PFSK-1 (cell line): Measurements from ENCODE around the gene RNF183.

ENCODE experiments used
- FOXP2 ChIP-seq: optimal IDR thresholded peaks from 2 replicates; pipeline ENCODE3; 2011; ENCODE audit warnings: borderline replicate concordance, control low read depth, inconsistent platforms; ENCODE audit not compliant: insufficient read depth; ENCODE audit errors: extremely low read length, extremely low read depth
- POLR2AphosphoS5 ChIP-seq: IDR thresholded peaks from 2 replicates; pipeline ENCODE4 v1.6.1; 2012; ENCODE audit warnings: low read depth, mild to moderate bottlenecking, control low read depth, low read length, moderate library complexity
- SIN3A ChIP-seq: IDR thresholded peaks from 2 replicates; pipeline ENCODE4 v1.6.1; 2012; ENCODE audit warnings: mild to moderate bottlenecking, low read length, moderate library complexity, borderline replicate concordance; ENCODE audit not compliant: insufficient read depth
- TAF1 ChIP-seq: IDR thresholded peaks from 2 replicates; pipeline ENCODE4 v1.6.1; 2012; ENCODE audit warnings: low read length, control low read depth, borderline replicate concordance; ENCODE audit not compliant: insufficient read depth
- TF ChIP-seq, protein P1 (sequence below), 2 experiments: IDR thresholded peaks; 2 replicates each; pipeline versions ENCODE4 v1.6.1 to v1.8.0; 2011 to 2012; ENCODE audit warnings: low read depth in 2 of 2, low read length in 2 of 2, control low read depth in 1 of 2, inconsistent platforms in 1 of 2, mild to moderate bottlenecking in 1 of 2, moderate library complexity in 1 of 2; ENCODE audit not compliant: insufficient read depth in 1 of 2

Gene RNF183

GRCh38 chr9:113317777-113318176, 14.6 kb upstream of the RNF183 start:
- TF ChIP-seq POLR2AphosphoS5 (no peak), TAF1 (no peak), FOXP2 (no peak), SIN3A (no peak)
- TF ChIP-seq, protein P1, sequence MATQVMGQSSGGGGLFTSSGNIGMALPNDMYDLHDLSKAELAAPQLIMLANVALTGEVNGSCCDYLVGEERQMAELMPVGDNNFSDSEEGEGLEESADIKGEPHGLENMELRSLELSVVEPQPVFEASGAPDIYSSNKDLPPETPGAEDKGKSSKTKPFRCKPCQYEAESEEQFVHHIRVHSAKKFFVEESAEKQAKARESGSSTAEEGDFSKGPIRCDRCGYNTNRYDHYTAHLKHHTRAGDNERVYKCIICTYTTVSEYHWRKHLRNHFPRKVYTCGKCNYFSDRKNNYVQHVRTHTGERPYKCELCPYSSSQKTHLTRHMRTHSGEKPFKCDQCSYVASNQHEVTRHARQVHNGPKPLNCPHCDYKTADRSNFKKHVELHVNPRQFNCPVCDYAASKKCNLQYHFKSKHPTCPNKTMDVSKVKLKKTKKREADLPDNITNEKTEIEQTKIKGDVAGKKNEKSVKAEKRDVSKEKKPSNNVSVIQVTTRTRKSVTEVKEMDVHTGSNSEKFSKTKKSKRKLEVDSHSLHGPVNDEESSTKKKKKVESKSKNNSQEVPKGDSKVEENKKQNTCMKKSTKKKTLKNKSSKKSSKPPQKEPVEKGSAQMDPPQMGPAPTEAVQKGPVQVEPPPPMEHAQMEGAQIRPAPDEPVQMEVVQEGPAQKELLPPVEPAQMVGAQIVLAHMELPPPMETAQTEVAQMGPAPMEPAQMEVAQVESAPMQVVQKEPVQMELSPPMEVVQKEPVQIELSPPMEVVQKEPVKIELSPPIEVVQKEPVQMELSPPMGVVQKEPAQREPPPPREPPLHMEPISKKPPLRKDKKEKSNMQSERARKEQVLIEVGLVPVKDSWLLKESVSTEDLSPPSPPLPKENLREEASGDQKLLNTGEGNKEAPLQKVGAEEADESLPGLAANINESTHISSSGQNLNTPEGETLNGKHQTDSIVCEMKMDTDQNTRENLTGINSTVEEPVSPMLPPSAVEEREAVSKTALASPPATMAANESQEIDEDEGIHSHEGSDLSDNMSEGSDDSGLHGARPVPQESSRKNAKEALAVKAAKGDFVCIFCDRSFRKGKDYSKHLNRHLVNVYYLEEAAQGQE (IDR thresholded peaks at IDR 0.05; ENCODE audit: insufficient read depth in 1 of 2, low read depth in 2 of 2, low read length in 2 of 2) = no peak

- TF ChIP-seq, protein P1 (IDR thresholded peaks at IDR 0.05; ENCODE audit: insufficient read depth in 1 of 2, low read depth in 2 of 2, low read length in 2 of 2) = no peak
- TF ChIP-seq POLR2AphosphoS5 (no peak), SIN3A (no peak), TAF1 (no peak), FOXP2 (no peak)
Observed at GRCh38 chr9:113316030-113316429, 12.9 kb upstream of the RNF183 start.

DNA sequence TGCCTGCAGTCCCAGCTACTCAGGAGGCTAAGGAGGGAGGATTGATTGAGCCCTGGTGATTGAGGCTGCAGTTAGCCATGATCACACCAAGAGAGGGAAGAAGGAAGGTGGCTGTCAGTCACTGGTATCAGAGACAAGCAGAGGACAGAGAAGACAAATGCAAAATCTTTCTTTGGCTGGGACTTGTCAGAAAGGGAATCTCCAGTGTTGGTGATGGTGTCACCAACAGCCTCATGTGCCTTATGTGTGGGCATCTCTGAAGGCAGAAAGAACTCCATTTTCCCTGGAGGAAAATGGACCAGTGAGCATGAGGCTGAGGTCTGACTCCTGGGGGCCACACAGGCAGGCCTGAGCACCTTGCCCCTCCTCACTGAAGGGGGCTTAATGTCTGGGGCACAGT, 12.1 kb upstream of the RNF183 start:
- TF ChIP-seq SIN3A (no peak), FOXP2 (no peak), POLR2AphosphoS5 (no peak), TAF1 (no peak)
- TF ChIP-seq, protein P1 (IDR thresholded peaks at IDR 0.05; ENCODE audit: insufficient read depth in 1 of 2, low read depth in 2 of 2, low read length in 2 of 2) = no peak

DNA sequence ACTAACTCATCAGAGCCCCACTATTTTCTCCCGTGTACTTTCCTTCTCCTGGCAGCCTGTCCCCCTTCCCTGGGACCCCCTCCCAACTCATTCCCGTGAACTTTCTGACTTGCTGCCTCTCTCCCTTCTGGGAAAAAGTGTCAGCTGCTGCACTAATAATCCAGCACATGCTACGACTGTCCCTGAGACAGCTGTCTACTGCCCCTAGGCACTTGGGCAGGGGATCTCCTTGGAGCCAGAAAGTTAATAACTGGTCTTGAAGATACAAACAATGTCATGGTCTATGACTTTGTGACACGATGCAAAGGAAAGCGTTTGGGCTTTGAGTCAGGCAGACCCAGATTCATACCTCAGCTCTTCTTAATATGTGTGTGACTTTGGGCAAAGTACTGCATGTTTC, 10.1 kb upstream of the RNF183 start:
- TF ChIP-seq TAF1 (no peak), POLR2AphosphoS5 (no peak), SIN3A (no peak), FOXP2 (no peak)

GRCh38 chr9:113311961-113312360, 8.8 kb upstream of the RNF183 start:
- TF ChIP-seq SIN3A (no peak), POLR2AphosphoS5 (no peak), TAF1 (no peak), FOXP2 (no peak)
- TF ChIP-seq, protein P1 (IDR thresholded peaks at IDR 0.05; ENCODE audit: insufficient read depth in 1 of 2, low read depth in 2 of 2, low read length in 2 of 2) = no peak
